Measurements from ENCODE around the gene ZNF443.
"Not testable (repeated sequence)": the region's sequence is repeated elsewhere in the genome, so short reads cannot be mapped to it uniquely, and the experiment has no call there.

The ZNF443 gene

GRCh38 chr19:12417273-12417672 is 23.5 kb downstream of the ZNF443 start:
- DNase-seq (ENCODE audit: low spot score), result not testable (repeated sequence)

- DNase-seq (ENCODE audit: low spot score), result no peak
These were observed 28.9 kb downstream of the ZNF443 start for GRCh38 chr19:12411893-12412292.

GRCh38 chr19:12400633-12401502 is 40.0 kb downstream of the ZNF443 start, which contains the start of gene ZNF799:
Gene ZNF799 (minus strand): TSS chr19:12401271. CDS start chr19:12401070, 201 bp downstream.
- peak; percentile 99 for DNase-seq (ENCODE audit: low spot score)

GRCh38 chr19:12399901-12400632 is 40.8 kb downstream of the ZNF443 start:
- DNase-seq (ENCODE audit: low spot score), result not testable (repeated sequence)

GRCh38 chr19:12391148-12391547 is 49.7 kb downstream of the ZNF443 start:
- not testable (repeated sequence) for DNase-seq (ENCODE audit: low spot score)

GRCh38 chr19:12386365-12386764 is 54.5 kb downstream of the ZNF443 start:
- not testable (repeated sequence) for DNase-seq (ENCODE audit: low spot score)

GRCh38 chr19:12380444-12380737 is 60.4 kb downstream of the ZNF443 start:
- DNase-seq (ENCODE audit: low spot score), result no peak

- DNase-seq (ENCODE audit: low spot score), result no peak
These were observed 60.9 kb downstream of the ZNF443 start for GRCh38 chr19:12379732-12380443.
